CD4-positive, CD25-positive, alpha-beta regulatory T cell (primary cell): ENCODE results near the gene ABCD3. TPM values are rescaled to one million over a fixed set of nuclear protein-coding genes. Genes with fewer than 3 reads are reported as not detected.
"Not testable (repeated sequence)": the region's sequence is repeated elsewhere in the genome, so short reads cannot be mapped to it uniquely, and the experiment has no call there.

Experiments
- ATAC-seq, 2 donors: fragments of 150-1000 bp; cut with Tn5 transposase; one replicate each; pipeline ENCODE4 v1.10.0; 2021; ENCODE audit warnings: low read depth in 2 of 2, moderate number of reproducible peaks in 2 of 2, moderate library complexity in 1 of 2
- DNase-seq, 3 donors: peaks; one replicate each; pipeline versions ENCODE4 v3.0.0 to v3.0.0-alpha.2; 2012 to 2022; ENCODE audit warnings: mixed read lengths in 1 of 3
- H3K27ac ChIP-seq: one replicate; pipeline ENCODE4 v1.7.0; 2013; ENCODE audit warnings: mild to moderate bottlenecking, low read length; ENCODE audit not compliant: insufficient read depth, poor library complexity, severe bottlenecking
- H3K27me3 ChIP-seq: one replicate; pipeline ENCODE4 v1.7.0; 2013; ENCODE audit warnings: low read length; ENCODE audit not compliant: control insufficient read depth, insufficient read depth
- H3K36me3 ChIP-seq: one replicate; pipeline ENCODE4 v1.7.0; 2013; ENCODE audit warnings: mild to moderate bottlenecking, low read length, moderate library complexity; ENCODE audit not compliant: control insufficient read depth, insufficient read depth
- H3K4me1 ChIP-seq: 2 replicates; pipeline ENCODE4 v1.7.0; 2013; ENCODE audit warnings: mild to moderate bottlenecking, low read length; ENCODE audit not compliant: insufficient read depth, control insufficient read depth, poor library complexity, severe bottlenecking
- H3K4me3 ChIP-seq: one replicate; pipeline ENCODE4 v1.7.0; 2013; ENCODE audit warnings: low read depth, mild to moderate bottlenecking, low read length, moderate library complexity
- H3K9me3 ChIP-seq, 2 experiments: 1 replicate in 1 of 2; 2 replicates in 1 of 2; pipeline ENCODE4 v1.7.0; 2013; ENCODE audit warnings: low read length in 2 of 2, mild to moderate bottlenecking in 1 of 2, moderate library complexity in 1 of 2; ENCODE audit not compliant: control insufficient read depth in 2 of 2
- H3K27ac Mint-ChIP-seq, 3 donors: one replicate each; pipeline ENCODE4 v1.8.0; 2020 to 2022; ENCODE audit warnings: mild to moderate bottlenecking in 3 of 3, mixed read lengths in 3 of 3, moderate library complexity in 2 of 3
- H3K27me3 Mint-ChIP-seq: one replicate; pipeline ENCODE4 v1.8.0; 2022; ENCODE audit warnings: mild to moderate bottlenecking, mixed read lengths
- H3K36me3 Mint-ChIP-seq: one replicate; pipeline ENCODE4 v1.8.0; 2020; ENCODE audit warnings: mixed read lengths
- H3K4me1 Mint-ChIP-seq, 4 donors: one replicate each; pipeline ENCODE4 v1.8.0; 2020 to 2022; ENCODE audit warnings: mixed read lengths in 4 of 4, mild to moderate bottlenecking in 1 of 4
- H3K4me3 Mint-ChIP-seq, 4 donors: one replicate each; pipeline ENCODE4 v1.8.0; 2020 to 2022; ENCODE audit warnings: mild to moderate bottlenecking in 4 of 4, mixed read lengths in 4 of 4, moderate library complexity in 3 of 4
- H3K9me3 Mint-ChIP-seq, 7 donors: one replicate each; pipeline ENCODE4 v1.8.0; 2020 to 2022; ENCODE audit warnings: mixed read lengths in 7 of 7, mild to moderate bottlenecking in 3 of 7, moderate library complexity in 2 of 7
- polyA plus RNA-seq, 4 donors: library from polyadenylated mRNA; unstranded; fragments of 300-500 nt; fragmentation: Illumina TruSeq; gene quantifications; one replicate each; pipeline ENCODE4 v1.2.3, GENCODE V29; 2021
- total RNA-seq: library from RNA; stranded (reverse); gene quantifications from one replicate; pipeline ENCODE4 v1.2.3, GENCODE V29; 2022

ABCD3 gene
- total and polyA plus RNA-seq, 5 donors from 2014 or later = 15.3 to 21.6 (median 19.4) TPM

GRCh38 chr1:94444819-94445218 is 26.6 kb downstream of the ABCD3 start:
- Mint-ChIP-seq H3K9me3 (peaks cover 4 to 68% (median 34%) of the 10 kb centered on the region in 7 donors), H3K4me1 (peaks cover 0 to 11% (median 9%) of the 10 kb centered on the region in 4 donors), H3K36me3 (peaks cover 44% of the 10 kb centered on the region)
- not testable (repeated sequence) for ATAC-seq, H3K4me3 ChIP-seq, H3K4me3 Mint-ChIP-seq, DNase-seq, H3K4me1 ChIP-seq, H3K27ac ChIP-seq, H3K27ac Mint-ChIP-seq, H3K27me3 ChIP-seq, H3K27me3 Mint-ChIP-seq
- peaks cover 41 to 60% of the 10 kb centered on the region in 2 experiments for H3K9me3 ChIP-seq
- H3K36me3 ChIP-seq = peaks cover 11% of the 10 kb centered on the region

GRCh38 chr1:94445733-94446132 is 27.5 kb downstream of the ABCD3 start:
- peaks cover 47 to 68% of the 10 kb centered on the region in 2 experiments for H3K9me3 ChIP-seq
- DNase-seq, ATAC-seq, H3K27me3 ChIP-seq, H3K4me3 Mint-ChIP-seq, H3K27ac ChIP-seq, H3K27me3 Mint-ChIP-seq, H3K4me1 ChIP-seq, H3K27ac Mint-ChIP-seq, H3K4me3 ChIP-seq: not testable (repeated sequence)
- peaks cover 0 to 11% (median 4%) of the 10 kb centered on the region in 4 donors for H3K4me1 Mint-ChIP-seq
- H3K36me3 Mint-ChIP-seq = peaks cover 53% of the 10 kb centered on the region
- H3K36me3 ChIP-seq = peaks cover 15% of the 10 kb centered on the region
- H3K9me3 Mint-ChIP-seq = peaks cover 4 to 78% (median 36%) of the 10 kb centered on the region in 7 donors

- not testable (repeated sequence) for H3K27me3 Mint-ChIP-seq, DNase-seq, H3K27me3 ChIP-seq, H3K4me3 Mint-ChIP-seq, H3K4me1 ChIP-seq, H3K4me3 ChIP-seq, H3K27ac Mint-ChIP-seq, H3K27ac ChIP-seq, ATAC-seq
- Histone ChIP-seq H3K9me3 (peaks cover 51 to 72% of the 10 kb centered on the region in 2 experiments), H3K36me3 (peaks cover 19% of the 10 kb centered on the region)
- Mint-ChIP-seq H3K9me3 (peaks cover 4 to 79% (median 36%) of the 10 kb centered on the region in 7 donors), H3K36me3 (peaks cover 57% of the 10 kb centered on the region), H3K4me1 (peaks cover 0 to 11% (median 3%) of the 10 kb centered on the region in 4 donors)
Measured at GRCh38 chr1:94446177-94446576, 28.0 kb downstream of the ABCD3 start.

- not testable (repeated sequence) for H3K4me1 Mint-ChIP-seq, H3K4me3 ChIP-seq, H3K27ac ChIP-seq, DNase-seq, ATAC-seq, H3K27me3 Mint-ChIP-seq, H3K4me1 ChIP-seq, H3K4me3 Mint-ChIP-seq, H3K27me3 ChIP-seq, H3K27ac Mint-ChIP-seq
- peaks cover 7 to 69% (median 31%) of the 10 kb centered on the region in 7 donors for H3K9me3 Mint-ChIP-seq
- Histone ChIP-seq H3K9me3 (peaks cover 51 to 70% of the 10 kb centered on the region in 2 experiments), H3K36me3 (peaks cover 27% of the 10 kb centered on the region)
- H3K36me3 Mint-ChIP-seq = peaks cover 55% of the 10 kb centered on the region
Measured at GRCh38 chr1:94448741-94449140, 30.6 kb downstream of the ABCD3 start.

GRCh38 chr1:94456736-94457135 is 38.5 kb downstream of the ABCD3 start:
- DNase-seq = no peak
- Mint-ChIP-seq H3K4me1 (peaks cover 4 to 13% (median 8%) of the 10 kb centered on the region in 4 donors), H3K27ac (no peak overlapping the region), H3K36me3 (peaks cover 31% of the 10 kb centered on the region), H3K27me3 (no peaks in the 10 kb centered on the region), H3K9me3 (peaks cover 1 to 8% (median 5%) of the 10 kb centered on the region in 7 donors), H3K4me3 (no peak overlapping the region)
- no peak overlapping the region for H3K27ac ChIP-seq
- peaks cover 3 to 6% of the 10 kb centered on the region in 2 experiments for H3K9me3 ChIP-seq
- H3K4me1 ChIP-seq = no peaks in the 10 kb centered on the region
- peaks cover 5% of the 10 kb centered on the region for H3K36me3 ChIP-seq
- ATAC-seq = no peak
- H3K4me3 ChIP-seq = no peak overlapping the region
- no peaks in the 10 kb centered on the region for H3K27me3 ChIP-seq

GRCh38 chr1:94462606-94463005 is 44.4 kb downstream of the ABCD3 start:
- Histone ChIP-seq H3K27ac (no peak overlapping the region), H3K36me3 (peaks cover 15% of the 10 kb centered on the region), H3K4me3 (no peak overlapping the region), H3K4me1 (no peaks in the 10 kb centered on the region), H3K27me3 (no peaks in the 10 kb centered on the region), H3K9me3 (no peaks in the 10 kb centered on the region)
- Mint-ChIP-seq H3K4me3 (no peak overlapping the region), H3K27ac (peak overlapping the region in 2 of 3 donors; percentile 36 to 56), H3K27me3 (no peaks in the 10 kb centered on the region), H3K36me3 (peaks cover 22% of the 10 kb centered on the region), H3K9me3 (no peaks in the 10 kb centered on the region), H3K4me1 (peaks cover 6 to 12% (median 9%) of the 10 kb centered on the region in 4 donors)
- DNase-seq = no peak
- no peak for ATAC-seq

- DNase-seq (no peak), ATAC-seq (no peak)
- no peaks in the 10 kb centered on the region for H3K9me3 ChIP-seq
- peaks cover 15% of the 10 kb centered on the region for H3K36me3 ChIP-seq
- Mint-ChIP-seq H3K4me1 (peaks cover 6 to 12% (median 9%) of the 10 kb centered on the region in 4 donors), H3K27ac (peak overlapping the region in 2 of 3 donors; percentile 36 to 56), H3K9me3 (no peaks in the 10 kb centered on the region), H3K36me3 (peaks cover 22% of the 10 kb centered on the region), H3K27me3 (no peaks in the 10 kb centered on the region), H3K4me3 (no peak overlapping the region)
- H3K4me3 ChIP-seq = no peak overlapping the region
- H3K27me3 ChIP-seq = no peaks in the 10 kb centered on the region
- H3K27ac ChIP-seq = no peak overlapping the region
- no peaks in the 10 kb centered on the region for H3K4me1 ChIP-seq
Measured at GRCh38 chr1:94463056-94463764, 45.0 kb downstream of the ABCD3 start.
